ENCODE data around the gene ZSWIM7.

GRCh38 chr17:15965528-15965927, 34.0 kb downstream of the ZSWIM7 start:
- TF ChIP-seq CTCF (IDR thresholded peaks at IDR 0.05) (no peak), EZH2 (IDR thresholded peaks at IDR 0.05) (no peak), EZH2phosphoT487 (IDR thresholded peaks at IDR 0.05) (no peak)
